B cell (primary cell): ENCODE data around the gene MRPL14.

Source experiments
- CTCF ChIP-seq: fragments of 200-600 bp; IDR thresholded peaks from one replicate; pipeline ENCODE4 v1.8.0; 2022; ENCODE audit warnings: antibody characterized with exemption, mild to moderate bottlenecking
- EZH2 ChIP-seq: IDR thresholded peaks from 2 replicates; pipeline ENCODE4 v1.6.1; 2012; ENCODE audit warnings: borderline replicate concordance, low read depth, mild to moderate bottlenecking, moderate library complexity, low read length; ENCODE audit not compliant: insufficient read depth, poor library complexity, severe bottlenecking

- no peak for TF ChIP-seq CTCF
- TF ChIP-seq EZH2: no peak
These were observed 4.5 kb downstream of the MRPL14 start for GRCh38 chr6:44122801-44123200.
